COLO829 (cell line): ENCODE measurements around the gene PKDCC.

Source experiments
- DNase-seq: peaks from one replicate; pipeline ENCODE4 v3.0.0; 2012; ENCODE audit warnings: low spot score

The PKDCC gene

GRCh38 chr2:42049221-42050009, 1.6 kb downstream of the PKDCC start:
- DNase-seq, result no peak

- DNase-seq, result no peak
Measured at GRCh38 chr2:42050010-42050702, 2.3 kb downstream of the PKDCC start.

GRCh38 chr2:42050703-42051542, 3.1 kb downstream of the PKDCC start:
- DNase-seq, result no peak

GRCh38 chr2:42051543-42052235, 3.9 kb downstream of the PKDCC start:
- DNase-seq, result no peak

- DNase-seq, result no peak
Measured at GRCh38 chr2:42052702-42053481, 5.1 kb downstream of the PKDCC start.

GRCh38 chr2:42053482-42053790, 5.6 kb downstream of the PKDCC start:
- no peak for DNase-seq

- no peak for DNase-seq
Measured at GRCh38 chr2:42053791-42054701, 6.2 kb downstream of the PKDCC start.

- no peak for DNase-seq
Measured at GRCh38 chr2:42054714-42055430, 7.1 kb downstream of the PKDCC start.

GRCh38 chr2:42055573-42056514, 8.0 kb downstream of the PKDCC start:
- DNase-seq, result peak; percentile 35

GRCh38 chr2:42057159-42057901, 9.5 kb downstream of the PKDCC start:
- DNase-seq, result no peak

- DNase-seq, result no peak
Measured at GRCh38 chr2:42057902-42058450, 10.2 kb downstream of the PKDCC start.

- DNase-seq, result no peak
Measured at GRCh38 chr2:42059261-42059898, 11.6 kb downstream of the PKDCC start.

- no peak for DNase-seq
Measured at GRCh38 chr2:42060028-42060427, 12.2 kb downstream of the PKDCC start.

GRCh38 chr2:42060718-42061619, 13.1 kb downstream of the PKDCC start:
- DNase-seq, result no peak

- no peak for DNase-seq
Measured at GRCh38 chr2:42061839-42062238, 14.0 kb downstream of the PKDCC start.
